Measurements from ENCODE around the gene MALSU1. TPM values are rescaled to one million over a fixed set of nuclear protein-coding genes. Genes with fewer than 3 reads are reported as not detected.

The MALSU1 gene
- total and polyA plus RNA-seq, 2 of the 13 experiments (the other 11 are each of a cell fraction or from before 2014, with no cell fraction given), result 72.0 to 141 TPM

DNA sequence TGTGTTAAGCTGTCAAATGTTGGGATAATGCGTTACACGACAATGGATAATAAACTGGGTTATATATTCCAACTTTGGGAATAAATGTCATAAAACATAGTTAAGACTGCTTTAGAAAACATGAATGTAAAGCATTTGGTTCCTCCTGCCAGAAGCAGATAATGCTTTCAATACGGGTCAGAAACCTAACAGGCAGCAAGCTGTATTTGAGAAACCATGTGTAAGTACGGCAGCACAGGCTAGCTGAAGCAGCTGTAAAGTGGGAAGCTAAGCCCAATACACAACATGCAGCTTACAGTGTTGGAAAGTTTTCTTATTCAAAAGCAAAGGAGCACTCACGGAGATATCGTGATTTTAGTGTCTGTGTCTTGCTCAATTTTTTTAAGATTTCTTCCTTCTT lies 46.5 kb downstream of the MALSU1 start:
- no peak overlapping the region for H3K9ac ChIP-seq (ENCODE audit: insufficient read depth, low read depth, low read length)
- no peaks in the 10 kb centered on the region for H3K4me1 ChIP-seq (ENCODE audit: insufficient read depth, low read length)
- no peaks in the 10 kb centered on the region for H3K27me3 ChIP-seq (ENCODE audit: control insufficient read depth in 1 of 2, insufficient read depth in 2 of 2, low read length in 2 of 2)
- POLR2A ChIA-PET, result interaction anchor here (1.7 kb wide), 1 partner anchor 11 kb away, joined by 4 read pairs; no protein-coding TSS in a partner anchor
- in situ Hi-C loops (cut with HindIII; ENCODE audit: extremely low pct_ligation_motif_present, low pct_unique_long_range_greater_than_20kb) (no loop called here), intact Hi-C loops (cut with micrococcal nuclease; ENCODE audit: unreplicated experiment) (no loop called here)
- ATAC-seq (no peak), FAIRE-seq (no peak), DNase-seq (ENCODE audit: low spot score) (no peak)
- no peaks in the 10 kb centered on the region for H3K79me2 ChIP-seq (ENCODE audit: insufficient read depth, low read length)
- no peak overlapping the region for H2AFZ ChIP-seq (ENCODE audit: low read length)
- TF ChIP-seq DNMT1 (CRISPR knock-in tag; IDR thresholded peaks at IDR 0.05), result no peak
- no peak for TF ChIP-seq SRSF4 (IDR thresholded peaks at IDR 0.05; ENCODE audit: low read depth, low read length, poor library complexity, severe bottlenecking)
- no peak for TF ChIP-seq ZBTB3 (CRISPR knock-in tag; IDR thresholded peaks at IDR 0.05; ENCODE audit: borderline replicate concordance, low read depth)
- TF ChIP-seq, protein P1, sequence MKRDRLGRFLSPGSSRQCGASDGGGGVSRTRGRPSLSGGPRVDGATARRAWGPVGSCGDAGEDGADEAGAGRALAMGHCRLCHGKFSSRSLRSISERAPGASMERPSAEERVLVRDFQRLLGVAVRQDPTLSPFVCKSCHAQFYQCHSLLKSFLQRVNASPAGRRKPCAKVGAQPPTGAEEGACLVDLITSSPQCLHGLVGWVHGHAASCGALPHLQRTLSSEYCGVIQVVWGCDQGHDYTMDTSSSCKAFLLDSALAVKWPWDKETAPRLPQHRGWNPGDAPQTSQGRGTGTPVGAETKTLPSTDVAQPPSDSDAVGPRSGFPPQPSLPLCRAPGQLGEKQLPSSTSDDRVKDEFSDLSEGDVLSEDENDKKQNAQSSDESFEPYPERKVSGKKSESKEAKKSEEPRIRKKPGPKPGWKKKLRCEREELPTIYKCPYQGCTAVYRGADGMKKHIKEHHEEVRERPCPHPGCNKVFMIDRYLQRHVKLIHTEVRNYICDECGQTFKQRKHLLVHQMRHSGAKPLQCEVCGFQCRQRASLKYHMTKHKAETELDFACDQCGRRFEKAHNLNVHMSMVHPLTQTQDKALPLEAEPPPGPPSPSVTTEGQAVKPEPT (CRISPR knock-in tag; IDR thresholded peaks at IDR 0.05; ENCODE audit: low read depth), result no peak
- TF ChIP-seq, protein P2, sequence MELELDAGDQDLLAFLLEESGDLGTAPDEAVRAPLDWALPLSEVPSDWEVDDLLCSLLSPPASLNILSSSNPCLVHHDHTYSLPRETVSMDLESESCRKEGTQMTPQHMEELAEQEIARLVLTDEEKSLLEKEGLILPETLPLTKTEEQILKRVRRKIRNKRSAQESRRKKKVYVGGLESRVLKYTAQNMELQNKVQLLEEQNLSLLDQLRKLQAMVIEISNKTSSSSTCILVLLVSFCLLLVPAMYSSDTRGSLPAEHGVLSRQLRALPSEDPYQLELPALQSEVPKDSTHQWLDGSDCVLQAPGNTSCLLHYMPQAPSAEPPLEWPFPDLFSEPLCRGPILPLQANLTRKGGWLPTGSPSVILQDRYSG (CRISPR knock-in tag; IDR thresholded peaks at IDR 0.05), result no peak
- TF ChIP-seq SETDB1 (CRISPR knock-in tag; IDR thresholded peaks at IDR 0.05; ENCODE audit: borderline replicate concordance), result no peak
- TF ChIP-seq, protein P3, sequence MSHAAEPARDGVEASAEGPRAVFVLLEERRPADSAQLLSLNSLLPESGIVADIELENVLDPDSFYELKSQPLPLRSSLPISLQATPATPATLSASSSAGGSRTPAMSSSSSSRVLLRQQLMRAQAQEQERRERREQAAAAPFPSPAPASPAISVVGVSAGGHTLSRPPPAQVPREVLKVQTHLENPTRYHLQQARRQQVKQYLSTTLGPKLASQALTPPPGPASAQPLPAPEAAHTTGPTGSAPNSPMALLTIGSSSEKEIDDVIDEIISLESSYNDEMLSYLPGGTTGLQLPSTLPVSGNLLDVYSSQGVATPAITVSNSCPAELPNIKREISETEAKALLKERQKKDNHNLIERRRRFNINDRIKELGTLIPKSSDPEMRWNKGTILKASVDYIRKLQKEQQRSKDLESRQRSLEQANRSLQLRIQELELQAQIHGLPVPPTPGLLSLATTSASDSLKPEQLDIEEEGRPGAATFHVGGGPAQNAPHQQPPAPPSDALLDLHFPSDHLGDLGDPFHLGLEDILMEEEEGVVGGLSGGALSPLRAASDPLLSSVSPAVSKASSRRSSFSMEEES (CRISPR knock-in tag; IDR thresholded peaks at IDR 0.05), result no peak
- TF ChIP-seq ZNF205 (CRISPR knock-in tag; IDR thresholded peaks at IDR 0.05), result no peak
- no peak for TF ChIP-seq PAF1 (CRISPR knock-in tag; IDR thresholded peaks at IDR 0.05)
- H3K9me3 ChIP-seq (ENCODE audit: low read length), result no peaks in the 10 kb centered on the region
- H4K20me1 ChIP-seq (ENCODE audit: insufficient read depth, low read length), result no peaks in the 10 kb centered on the region
- H3K4me3 ChIP-seq (replicated peaks in 1 of 3; ENCODE audit: insufficient read depth in 1 of 3, low read depth in 2 of 3, low read length in 3 of 3), result no peak overlapping the region
- H3K4me2 ChIP-seq (ENCODE audit: low read depth, low read length), result no peak overlapping the region
- H3K27ac ChIP-seq (ENCODE audit: extremely low read length, insufficient read depth, low read length), result no peak overlapping the region
- no TSS peak for BruUV-seq (replicated peaks)
- H3K36me3 ChIP-seq (replicated peaks in 1 of 2; ENCODE audit: control insufficient read depth in 1 of 2, insufficient read depth in 2 of 2, low read length in 2 of 2), result peaks cover 11 to 75% of the 10 kb centered on the region in 2 experiments
- WGBS (ENCODE audit: low lambda C conversion rate), result 97% methylated on average over 6 of the region's 6 CpGs
- CTCF ChIA-PET (ENCODE audit: low intra/inter-chr PET ratio, low total read pairs), result no interaction called here
